GM23248 (cell line): ENCODE data around the gene MS4A4E. TPM values are rescaled to one million over a fixed set of nuclear protein-coding genes. Genes with fewer than 3 reads are reported as not detected.
A peak's percentile ranks its signal among the peaks of the same experiment; 100 is the strongest.

Source experiments
- DNase-seq: peaks from one replicate; pipeline ENCODE4 v3.0.0-alpha.2; 2015
- H2AFZ ChIP-seq: fragments of 200-600 bp; sonication (generic); 2 replicates; pipeline ENCODE4 v1.6.1; 2016; ENCODE audit warnings: antibody characterized with exemption
- H3F3A ChIP-seq: fragments of 200-600 bp; sonication (generic); 2 replicates; pipeline ENCODE4 v1.6.1; 2016; ENCODE audit warnings: mild to moderate bottlenecking, antibody characterized with exemption, mixed run types; ENCODE audit not compliant: insufficient read depth
- H3K27ac ChIP-seq: fragments of 200-600 bp; sonication (generic); 2 replicates; pipeline ENCODE4 v1.5.1; 2016; ENCODE audit warnings: mild to moderate bottlenecking
- H3K27me3 ChIP-seq: fragments of 200-600 bp; sonication (generic); replicated peaks from 2 replicates; pipeline ENCODE4 v1.6.1; 2016; ENCODE audit warnings: mild to moderate bottlenecking; ENCODE audit not compliant: insufficient read depth
- H3K36me3 ChIP-seq: fragments of 200-600 bp; sonication (generic); 2 replicates; pipeline ENCODE4 v1.6.1; 2016; ENCODE audit warnings: low read depth, mild to moderate bottlenecking
- H3K4me1 ChIP-seq: fragments of 200-600 bp; sonication (generic); 2 replicates; pipeline ENCODE4 v1.6.1; 2016; ENCODE audit warnings: mild to moderate bottlenecking; ENCODE audit not compliant: insufficient read depth
- H3K4me2 ChIP-seq: fragments of 200-600 bp; sonication (generic); one replicate; pipeline ENCODE4 v1.6.1; 2016; ENCODE audit warnings: mild to moderate bottlenecking; ENCODE audit not compliant: unreplicated experiment
- H3K4me3 ChIP-seq: fragments of 200-600 bp; sonication (generic); 2 replicates; pipeline ENCODE4 v1.5.1; 2016; ENCODE audit warnings: mild to moderate bottlenecking
- H3K79me2 ChIP-seq: fragments of 200-600 bp; sonication (generic); 2 replicates; pipeline ENCODE4 v1.6.1; 2016; ENCODE audit warnings: mild to moderate bottlenecking; ENCODE audit not compliant: insufficient read depth
- H3K9ac ChIP-seq: fragments of 200-600 bp; sonication (generic); 2 replicates; pipeline ENCODE4 v1.6.1; 2016; ENCODE audit warnings: mild to moderate bottlenecking
- H3K9me2 ChIP-seq: fragments of 200-600 bp; sonication (generic); 2 replicates; pipeline ENCODE4 v1.6.1; 2016; ENCODE audit warnings: mixed run types, mild to moderate bottlenecking, moderate library complexity; ENCODE audit not compliant: insufficient read depth
- H3K9me3 ChIP-seq: fragments of 200-600 bp; sonication (generic); one replicate; pipeline ENCODE4 v1.6.1; 2017; ENCODE audit warnings: low read depth
- H4K20me1 ChIP-seq: fragments of 200-600 bp; sonication (generic); 2 replicates; pipeline ENCODE4 v1.6.0; 2016; ENCODE audit not compliant: insufficient read depth
- EZH2 ChIP-seq: fragments of 200-600 bp; sonication (generic); IDR thresholded peaks from 2 replicates; pipeline ENCODE4 v1.6.1; 2018; ENCODE audit warnings: antibody characterized with exemption, mild to moderate bottlenecking; ENCODE audit not compliant: insufficient read depth, poor library complexity, severe bottlenecking
- EZH2phosphoT487 ChIP-seq: fragments of 200-600 bp; sonication (generic); IDR thresholded peaks from 2 replicates; pipeline ENCODE4 v1.6.1; 2018; ENCODE audit warnings: antibody characterized with exemption, moderate library complexity, mild to moderate bottlenecking, low read depth; ENCODE audit not compliant: insufficient read depth
- WGBS, 2 experiments: methylation state at CpG; one replicate each; pipeline ENCODE4 v1.1.6; 2015 to 2017; ENCODE audit warnings: low lambda C conversion rate in 2 of 2, low coverage in 1 of 2; ENCODE audit errors: missing lambda C conversion rate in 2 of 2; 5-methylcytosine and 5-hydroxymethylcytosine counted together
- in situ Hi-C: fragments of 300-500 bp; cut with MboI; formaldehyde crosslinking; loops from 2 replicates; pipeline ENCODE4 v1.15.0; 2020
- polyA plus RNA-seq: library from polyadenylated mRNA; unstranded; fragments of >200 nt; fragmentation: Nextera tagmentation; extraction: Ambion mirVana; gene quantifications from 2 replicates; pipeline ENCODE4 v1.2.1, GENCODE V29; 2016
- total RNA-seq: library from RNA; depleted of rRNA; stranded (reverse); fragments of >200 nt; shearing (Covaris generic); gene quantifications from 2 replicates; pipeline ENCODE4 v1.2.3, GENCODE V29; 2014

Gene MS4A4E
- total and polyA plus RNA-seq, 2 experiments from 2014 or later = not detected

- Histone ChIP-seq H3K9me3 (no peaks in the 10 kb centered on the region), H3K27ac (no peak overlapping the region), H3K79me2 (no peaks in the 10 kb centered on the region), H3K9me2 (no peaks in the 10 kb centered on the region), H4K20me1 (no peaks in the 10 kb centered on the region), H3K4me2 (no peak overlapping the region), H3K4me3 (no peak overlapping the region), H3K36me3 (no peaks in the 10 kb centered on the region), H3K4me1 (no peaks in the 10 kb centered on the region), H3K27me3 (no peaks in the 10 kb centered on the region), H3K9ac (no peak overlapping the region), H3F3A (no peaks in the 10 kb centered on the region), H2AFZ (no peak overlapping the region)
- no peak for TF ChIP-seq EZH2phosphoT487
- no peak for TF ChIP-seq EZH2
- DNase-seq = no peak
- in situ Hi-C loops = no loop called here
Observed at GRCh38 chr11:60172011-60172410, 70.9 kb downstream of the MS4A4E start.

DNA sequence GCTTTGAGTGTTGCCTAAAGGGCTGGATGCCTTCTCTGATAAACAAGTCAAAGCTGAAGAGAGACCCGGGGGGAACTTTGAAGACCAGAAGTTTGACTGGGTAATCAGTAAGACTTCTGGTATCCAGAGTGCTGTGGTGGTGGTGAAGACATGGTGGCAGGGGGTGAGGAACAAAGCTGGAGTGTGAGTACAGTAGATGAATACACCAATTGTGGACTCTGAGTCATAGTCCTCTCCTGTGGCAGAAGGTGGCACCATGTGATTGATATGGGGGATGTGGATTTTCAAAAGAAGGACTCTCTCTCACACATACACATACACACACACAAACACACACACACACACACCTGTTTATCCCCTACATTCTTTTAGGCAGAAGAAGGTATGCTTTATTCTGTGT is 72.4 kb downstream of the MS4A4E start:
- no peak overlapping the region for H3K9ac ChIP-seq

GRCh38 chr11:60169264-60169915 is 73.5 kb downstream of the MS4A4E start:
- H3K36me3 ChIP-seq = no peaks in the 10 kb centered on the region
- TF ChIP-seq EZH2 (no peak), EZH2phosphoT487 (no peak)
- no peaks in the 10 kb centered on the region for H3F3A ChIP-seq
- in situ Hi-C loops = no loop called here
- WGBS, 2 experiments = 53 to 60% methylated on average over 6 of the region's 6 CpGs
- no peaks in the 10 kb centered on the region for H3K9me2 ChIP-seq
- H4K20me1 ChIP-seq = no peaks in the 10 kb centered on the region
- H3K27me3 ChIP-seq = no peaks in the 10 kb centered on the region
- no peaks in the 10 kb centered on the region for H3K4me1 ChIP-seq
- peak; percentile 22 for DNase-seq
- no peak overlapping the region for H3K27ac ChIP-seq
- no peak overlapping the region for H3K4me2 ChIP-seq
- H3K9me3 ChIP-seq = no peaks in the 10 kb centered on the region
- H2AFZ ChIP-seq = no peak overlapping the region
- no peak overlapping the region for H3K4me3 ChIP-seq
- no peak overlapping the region for H3K9ac ChIP-seq
- no peaks in the 10 kb centered on the region for H3K79me2 ChIP-seq

More for the DNA sequence above, 72.4 kb downstream of the MS4A4E start:
- no peaks in the 10 kb centered on the region for H3K4me1 ChIP-seq
- no peak for TF ChIP-seq EZH2
- WGBS, 2 experiments = 33 to 40% methylated on average over 1 of the region's 1 CpG
- H3K79me2 ChIP-seq = no peaks in the 10 kb centered on the region
- no peaks in the 10 kb centered on the region for H3K27me3 ChIP-seq
- H3K27ac ChIP-seq = no peak overlapping the region
- in situ Hi-C loops = no loop called here
- no peaks in the 10 kb centered on the region for H3K36me3 ChIP-seq
- H3F3A ChIP-seq = no peaks in the 10 kb centered on the region
- no peak overlapping the region for H3K4me2 ChIP-seq
- no peaks in the 10 kb centered on the region for H3K9me3 ChIP-seq
- no peak overlapping the region for H3K4me3 ChIP-seq
- DNase-seq = no peak
- no peak overlapping the region for H2AFZ ChIP-seq
- no peaks in the 10 kb centered on the region for H4K20me1 ChIP-seq
- H3K9me2 ChIP-seq = no peaks in the 10 kb centered on the region

- no peaks in the 10 kb centered on the region for H3K27me3 ChIP-seq
- TF ChIP-seq EZH2 = no peak
- TF ChIP-seq EZH2phosphoT487 = no peak
- no peaks in the 10 kb centered on the region for H3F3A ChIP-seq
- no peak overlapping the region for H3K4me3 ChIP-seq
- H3K27ac ChIP-seq = no peak overlapping the region
- H4K20me1 ChIP-seq = no peaks in the 10 kb centered on the region
- H3K9me2 ChIP-seq = no peaks in the 10 kb centered on the region
- H3K4me1 ChIP-seq = no peaks in the 10 kb centered on the region
- no peak for DNase-seq
- H3K36me3 ChIP-seq = no peaks in the 10 kb centered on the region
- no peaks in the 10 kb centered on the region for H3K79me2 ChIP-seq
- no peak overlapping the region for H3K9ac ChIP-seq
- WGBS, 2 experiments = 41 to 43% methylated on average over 6 of the region's 6 CpGs
- H3K9me3 ChIP-seq = no peaks in the 10 kb centered on the region
- in situ Hi-C loops = no loop called here
- no peak overlapping the region for H2AFZ ChIP-seq
- no peak overlapping the region for H3K4me2 ChIP-seq
Observed at GRCh38 chr11:60168306-60168705, 74.6 kb downstream of the MS4A4E start.

DNA sequence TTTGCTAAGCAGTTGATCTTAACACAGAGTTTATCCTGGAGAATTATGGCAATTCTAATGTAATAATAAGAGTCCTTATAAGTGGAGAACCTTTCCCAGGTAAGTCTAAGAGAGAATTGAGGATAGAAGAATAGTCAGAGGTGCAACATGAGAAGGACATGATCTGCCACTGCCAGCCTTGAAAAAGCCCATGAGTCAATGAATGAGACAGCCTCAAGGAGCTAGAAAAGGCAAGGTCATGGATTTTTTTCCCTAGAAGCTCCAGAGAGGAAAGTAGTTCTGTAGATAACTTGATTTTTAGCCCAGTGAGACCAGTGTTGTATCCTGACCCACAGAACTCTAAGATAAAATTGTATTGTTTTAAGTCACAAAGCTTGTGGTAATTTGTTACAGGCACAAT is 77.0 kb downstream of the MS4A4E start:
- no peak overlapping the region for H3K4me3 ChIP-seq
- H3K4me2 ChIP-seq = no peak overlapping the region
- H3K36me3 ChIP-seq = no peaks in the 10 kb centered on the region
- no peaks in the 10 kb centered on the region for H3F3A ChIP-seq
- H3K9me2 ChIP-seq = no peaks in the 10 kb centered on the region
- H3K27me3 ChIP-seq = no peaks in the 10 kb centered on the region
- H4K20me1 ChIP-seq = no peaks in the 10 kb centered on the region
- H3K9me3 ChIP-seq = no peaks in the 10 kb centered on the region
- H3K4me1 ChIP-seq = no peaks in the 10 kb centered on the region
- DNase-seq = no peak
- H3K27ac ChIP-seq = no peak overlapping the region
- TF ChIP-seq EZH2 = no peak
- TF ChIP-seq EZH2phosphoT487 = no peak
- in situ Hi-C loops = no loop called here
- H3K79me2 ChIP-seq = no peaks in the 10 kb centered on the region
- no peak overlapping the region for H3K9ac ChIP-seq
- no peak overlapping the region for H2AFZ ChIP-seq
